Measurements from ENCODE around the gene NAE1.

GRCh38 chr16:66832661-66833305 is 2.0 kb upstream of the NAE1 start:
- TF ChIP-seq CTCF (optimal IDR thresholded peaks at IDR 0.05 in 1 of 3, IDR thresholded peaks at IDR 0.05 in 1 of 3, conservative IDR thresholded peaks at IDR 0.05 in 1 of 3; ENCODE audit: extremely low read depth in 1 of 3, insufficient read depth in 2 of 3, low read length in 3 of 3) = no peak
- TF ChIP-seq EZH2 (IDR thresholded peaks at IDR 0.05; ENCODE audit: low read length) = no peak

Measured in keratinocyte (primary cell).